Measurements from ENCODE around the gene SUMO1.
A peak's percentile ranks its signal among the peaks of the same experiment; 100 is the strongest.

DNA sequence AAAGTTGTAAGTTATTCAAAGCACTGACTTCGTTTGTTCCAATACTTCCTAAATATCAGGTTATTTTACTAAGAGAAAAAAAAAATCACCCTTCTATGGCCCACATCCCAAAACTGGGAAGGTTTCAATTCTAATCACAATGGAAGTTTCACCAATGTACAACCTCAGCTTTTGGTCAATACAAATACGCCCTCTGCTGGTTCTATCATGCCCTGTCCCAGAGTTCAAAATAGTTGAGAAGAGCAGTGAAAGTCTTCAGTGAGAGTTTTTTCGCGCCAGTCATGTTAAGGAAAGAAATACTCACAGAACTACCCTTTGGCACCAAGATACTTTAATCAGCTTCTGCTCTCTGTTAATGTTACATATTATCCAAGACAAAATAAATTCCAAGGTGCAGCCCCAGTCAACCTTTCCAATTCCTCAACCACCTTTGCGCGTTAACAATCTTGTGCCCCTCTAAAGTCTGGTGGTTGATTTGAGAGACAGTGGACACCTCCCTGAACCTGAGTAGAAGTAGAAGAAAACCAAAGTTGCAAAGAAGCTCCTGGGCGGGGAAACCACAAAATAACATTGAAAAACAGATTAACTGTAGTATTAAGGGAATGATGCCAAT, 59.9 kb downstream of the SUMO1 start:
- TF ChIP-seq CTCF (conservative IDR thresholded peaks at IDR 0.05 in 1 of 2, IDR thresholded peaks at IDR 0.05 in 1 of 2; ENCODE audit: extremely low read depth in 1 of 2, insufficient read depth in 1 of 2, low read depth in 1 of 2, low read length in 2 of 2): peak; percentile 76 to 85
- TF ChIP-seq EZH2 (IDR thresholded peaks at IDR 0.05; ENCODE audit: borderline replicate concordance, low read length): no peak

All from mammary epithelial cell (primary cell).